Ovary (tissue), 3 donors: ENCODE measurements around the gene BRD3.

ENCODE experiments used
- CTCF ChIP-seq, 3 donors: fragments of 450-650 bp in 2 of 3; fragments of 200-600 bp in 1 of 3; IDR thresholded peaks; one replicate each; pipeline versions ENCODE4 v1.5.1 to v1.8.0; 2016 to 2022; ENCODE audit warnings: antibody characterized with exemption in 3 of 3, mild to moderate bottlenecking in 1 of 3
- EP300 ChIP-seq: sonication (generic); formaldehyde crosslinking; IDR thresholded peaks from one replicate; pipeline ENCODE4 v1.6.1; 2017; ENCODE audit warnings: antibody characterized with exemption
- donor health status: DM: no; HTN: no; CAD: no.

- TF ChIP-seq CTCF (IDR thresholded peaks at IDR 0.05), result no peak
- no peak for TF ChIP-seq EP300
These were observed 35.2 kb downstream of the BRD3 start for GRCh38 chr9:134032456-134033222.
